ENCODE measurements around the gene NBDY.

The NBDY gene

DNA sequence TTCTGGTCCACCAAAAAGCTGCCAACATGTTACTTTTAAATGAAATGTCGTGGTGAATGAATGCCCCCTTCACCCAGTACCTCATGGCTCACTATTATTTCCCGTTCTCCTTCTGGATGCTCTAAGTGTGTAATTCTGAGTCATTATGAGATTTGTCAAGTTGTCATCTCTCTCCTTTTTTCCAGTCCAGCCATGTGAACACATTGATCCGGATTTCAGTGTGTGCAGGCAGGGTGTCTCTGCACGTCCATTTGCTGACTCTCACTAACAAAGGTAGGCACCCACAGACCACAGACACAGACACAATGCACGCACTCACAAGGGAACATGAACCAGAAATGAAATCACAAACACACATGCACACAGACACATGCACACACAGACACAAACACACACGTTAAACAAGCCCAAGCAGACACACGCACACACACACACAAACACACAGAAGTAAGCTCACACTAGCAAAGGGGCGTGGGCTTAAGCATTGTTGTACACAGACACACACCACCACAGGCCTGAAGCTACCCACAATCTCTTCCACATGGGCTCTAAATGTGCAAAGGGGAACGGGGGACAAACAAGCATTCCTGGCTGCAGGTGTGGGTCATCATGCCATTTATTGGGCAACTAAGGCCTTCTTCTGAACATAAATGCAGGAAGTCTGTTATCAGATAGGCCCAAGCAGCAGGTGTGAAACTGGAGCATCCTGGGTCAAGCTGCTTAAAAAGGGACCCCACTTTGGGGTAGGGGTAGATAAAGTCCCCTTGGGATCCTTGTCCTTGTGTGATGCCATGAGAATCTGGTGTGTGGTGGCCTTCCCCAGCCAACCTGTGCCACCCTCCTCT is 58.1 kb downstream of the NBDY start:
- no peak for DNase-seq

DNA sequence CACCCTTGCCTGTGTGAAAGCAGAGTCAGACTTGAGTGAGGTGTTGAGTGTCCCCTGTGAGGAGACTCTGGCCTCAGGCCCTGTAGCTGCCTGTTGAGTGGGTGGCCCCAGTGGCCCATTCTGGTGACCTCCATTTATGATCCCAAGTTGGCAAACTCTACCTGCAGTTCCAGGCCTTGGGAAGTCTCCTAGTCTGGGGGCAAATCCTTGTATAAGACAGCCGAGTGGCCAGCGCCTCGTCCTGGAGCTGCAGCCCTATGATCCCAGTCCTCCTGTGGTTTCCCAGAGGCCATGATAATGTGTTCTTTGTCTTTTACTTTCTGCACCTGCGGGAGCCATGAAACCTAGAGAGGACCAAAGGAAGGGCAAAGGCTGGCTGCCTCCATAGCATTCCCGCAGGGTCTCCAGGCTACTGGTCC is 58.7 kb downstream of the NBDY start:
- DNase-seq, result no peak

DNA sequence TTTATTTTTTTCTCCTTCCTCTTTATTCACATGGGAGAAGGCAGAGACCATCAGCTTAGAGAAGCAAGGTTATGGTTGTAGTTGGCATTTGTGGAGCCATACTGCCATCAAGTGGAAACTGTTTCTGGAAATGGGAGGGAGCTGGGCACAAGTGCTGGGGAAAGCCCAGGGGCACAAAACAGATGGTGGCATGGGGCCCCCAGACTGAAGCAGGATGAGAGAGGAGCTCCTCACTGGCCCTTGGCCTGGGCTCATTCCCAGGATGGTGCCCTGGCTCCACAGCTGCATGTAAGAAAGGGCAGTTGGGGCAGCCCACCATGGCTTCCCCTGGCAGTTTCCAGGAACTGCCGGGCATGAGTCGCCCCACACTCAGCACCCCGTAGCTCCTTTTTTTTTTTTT is 59.2 kb downstream of the NBDY start:
- DNase-seq, result no peak

GRCh38 chrX:56788717-56789122 is 59.7 kb downstream of the NBDY start:
- DNase-seq, result no peak

DNA sequence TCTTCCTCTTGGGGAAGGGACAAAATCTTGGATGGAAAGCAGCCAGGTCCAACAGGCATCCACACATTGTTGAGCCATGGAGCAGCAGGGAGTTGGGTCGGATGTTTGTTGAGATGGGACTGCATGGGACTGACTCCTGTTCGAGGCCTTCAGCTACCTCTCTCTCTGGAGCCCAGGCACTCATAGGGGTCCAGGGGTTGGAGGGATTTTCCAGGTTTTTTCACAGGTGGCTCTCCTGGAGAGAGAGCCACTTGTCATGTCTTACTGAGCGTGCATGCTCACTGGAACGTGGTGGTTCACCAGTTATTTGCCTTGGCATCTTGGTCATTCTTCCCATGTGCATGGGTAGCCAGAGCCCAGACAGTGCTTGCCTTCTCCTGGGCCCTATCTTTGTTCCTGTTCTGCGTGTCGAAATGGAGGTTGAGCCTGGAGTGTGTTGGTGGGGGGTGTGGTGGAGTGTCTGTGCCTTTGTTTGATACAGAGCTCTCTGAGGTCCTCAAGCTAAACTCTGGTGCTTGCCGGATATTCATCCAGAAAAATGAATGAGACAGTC is 60.6 kb downstream of the NBDY start:
- no peak for DNase-seq

GRCh38 chrX:56790778-56791177 is 61.7 kb downstream of the NBDY start:
- no peak for DNase-seq

GRCh38 chrX:56791456-56791855 is 62.4 kb downstream of the NBDY start:
- DNase-seq, result no peak

GRCh38 chrX:56792270-56793111 is 63.4 kb downstream of the NBDY start:
- no peak for DNase-seq

DNA sequence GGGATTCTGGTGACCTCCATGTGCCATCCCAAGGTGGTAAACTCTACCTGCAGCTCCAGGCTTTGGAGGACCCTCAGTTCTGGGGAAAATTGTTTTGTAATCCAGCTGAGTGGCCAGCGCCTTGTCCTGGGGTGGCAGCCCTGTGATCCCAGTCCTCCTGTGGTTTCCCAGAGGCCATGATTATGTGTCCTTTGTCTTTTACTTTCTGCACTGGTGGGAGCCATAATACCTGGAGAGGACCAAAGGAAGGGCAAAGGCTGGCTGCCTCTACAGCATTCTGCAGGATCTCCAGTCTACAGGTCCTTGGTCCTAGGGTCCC is 64.0 kb downstream of the NBDY start:
- no peak for DNase-seq

GRCh38 chrX:56793521-56794320 is 64.7 kb downstream of the NBDY start:
- no peak for DNase-seq

- no peak for DNase-seq
Measured at GRCh38 chrX:56794404-56795230, 65.6 kb downstream of the NBDY start.

DNA sequence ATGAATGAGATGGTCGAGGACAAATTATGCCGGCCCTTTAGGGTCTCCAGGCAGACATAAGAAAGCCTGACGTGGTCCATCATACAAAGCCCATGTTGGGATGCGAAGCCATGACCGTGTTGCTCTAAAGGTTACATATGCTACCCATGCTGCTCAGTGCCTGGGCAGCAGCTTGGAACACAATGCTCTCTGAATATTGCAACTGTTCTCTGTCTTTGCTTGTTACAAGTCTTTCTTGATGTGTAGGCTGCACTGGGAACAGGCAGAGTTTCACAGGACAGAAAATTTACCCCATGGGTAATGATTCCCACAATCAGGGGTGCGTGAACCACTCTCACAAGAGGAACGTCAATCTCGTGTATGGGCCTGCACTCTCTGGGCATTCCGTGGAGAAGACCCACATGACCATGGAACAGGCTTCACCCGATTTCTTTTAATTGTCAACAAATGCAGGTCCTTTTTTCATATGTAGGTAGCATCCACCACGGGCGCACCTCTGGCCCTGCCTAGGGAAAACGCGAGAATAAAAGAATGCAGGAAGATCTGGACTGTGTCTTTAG is 66.3 kb downstream of the NBDY start:
- DNase-seq, result no peak

DNA sequence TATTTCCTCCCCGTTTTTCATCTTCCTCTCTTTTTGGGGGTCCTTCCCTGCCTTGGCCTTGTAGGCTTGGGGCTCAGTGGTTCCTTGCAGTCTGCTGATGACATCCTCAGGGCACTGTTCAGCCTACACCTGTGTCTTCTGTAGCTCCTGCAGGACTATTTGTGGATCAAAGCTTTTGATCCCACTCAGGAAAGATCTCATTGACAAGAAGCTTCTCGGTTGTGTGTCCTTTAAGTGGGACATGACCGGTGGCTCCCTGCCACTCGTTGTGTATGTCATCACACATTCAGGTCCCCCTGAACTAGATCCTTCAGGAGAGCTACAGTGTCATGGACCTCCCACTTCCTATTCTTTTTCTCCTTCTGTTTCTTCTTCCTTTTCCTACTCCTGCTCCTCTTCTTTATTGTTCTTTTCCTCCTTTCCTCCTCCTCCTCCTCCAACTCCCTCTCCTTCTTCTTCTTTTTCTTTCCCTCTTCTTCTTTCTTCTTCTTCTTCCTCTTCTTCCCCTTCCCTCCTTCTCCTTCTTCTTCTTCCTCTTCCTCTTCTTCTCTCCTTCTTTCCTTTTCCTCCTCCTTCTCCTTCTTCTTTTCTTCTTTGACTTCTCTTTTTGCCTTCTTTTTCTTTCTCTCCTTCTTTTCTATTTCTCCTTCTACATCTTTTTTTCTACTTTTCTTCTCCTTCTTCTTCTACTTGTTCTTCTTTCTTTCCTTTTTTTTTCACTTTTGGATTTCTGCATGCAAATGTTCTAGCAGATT is 67.8 kb downstream of the NBDY start:
- DNase-seq, result no peak

GRCh38 chrX:56797574-56798338 is 68.7 kb downstream of the NBDY start:
- peak; percentile 12 for DNase-seq

GRCh38 chrX:56798339-56798711 is 69.3 kb downstream of the NBDY start:
- DNase-seq, result peak; percentile 33

- no peak for DNase-seq
Measured at GRCh38 chrX:56798866-56799758, 70.1 kb downstream of the NBDY start.

GRCh38 chrX:56800307-56800706 is 71.3 kb downstream of the NBDY start:
- DNase-seq, result no peak

DNA sequence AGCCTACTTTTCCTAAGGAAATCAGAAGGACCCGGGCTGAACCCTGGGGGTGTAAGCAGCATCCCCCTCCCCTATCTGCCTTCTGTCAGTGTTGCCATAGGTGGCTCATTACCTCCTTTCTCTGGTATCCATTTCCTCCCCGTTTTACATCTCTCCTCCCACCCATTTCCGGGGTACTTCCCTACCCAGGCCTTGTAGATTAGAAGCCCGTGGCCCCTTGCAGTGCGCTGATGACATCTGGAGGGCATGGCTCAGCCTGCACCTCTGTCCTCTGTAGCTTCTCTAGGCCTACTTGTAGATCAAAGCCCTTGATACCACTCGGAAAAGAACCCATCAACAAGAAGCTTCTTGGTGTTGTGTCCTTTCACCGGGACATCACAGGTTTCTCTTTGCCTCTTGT is 71.8 kb downstream of the NBDY start:
- no peak for DNase-seq

- no peak for DNase-seq
Measured at GRCh38 chrX:56802428-56802827, 73.4 kb downstream of the NBDY start.
